Heart right ventricle (tissue), 16 donors: ENCODE results near the gene FOXRED1. TPM values are rescaled to one million over a fixed set of nuclear protein-coding genes. Genes with fewer than 3 reads are reported as not detected.

Experiments used
- ATAC-seq, 8 donors: fragments of 200-7000 bp; cut with Tn5 transposase; one replicate each; pipeline ENCODE4 v1.9.1; 2020; ENCODE audit warnings: mild to moderate bottlenecking in 8 of 8, moderate library complexity in 8 of 8, moderate number of reproducible peaks in 1 of 8
- DNase-seq, 2 donors: peaks; one replicate each; pipeline ENCODE4 v3.0.0-alpha.2; 2020
- H3K27ac ChIP-seq, 10 donors: fragments of 200-600 bp; sonication (generic) in 2 of 10; one replicate each; pipeline versions ENCODE4 v1.5.0 to v1.8.0; 2020 to 2022; ENCODE audit warnings: mild to moderate bottlenecking in 3 of 10
- H3K27me3 ChIP-seq, 7 donors: fragments of 200-600 bp; one replicate each; pipeline ENCODE4 v1.8.0; 2021 to 2022; ENCODE audit warnings: mild to moderate bottlenecking in 2 of 7
- H3K36me3 ChIP-seq, 9 donors: fragments of 200-600 bp; sonication (generic) in 1 of 9; one replicate each; pipeline versions ENCODE4 v1.5.0 to v1.8.0; 2020 to 2022; ENCODE audit warnings: mild to moderate bottlenecking in 2 of 9
- H3K4me1 ChIP-seq, 9 donors: fragments of 200-600 bp; sonication (generic) in 1 of 9; one replicate each; pipeline versions ENCODE4 v1.5.0 to v1.8.0; 2020 to 2022; ENCODE audit warnings: mild to moderate bottlenecking in 4 of 9
- H3K4me3 ChIP-seq, 10 donors: fragments of 200-600 bp; sonication (generic) in 2 of 10; one replicate each; pipeline versions ENCODE4 v1.5.0 to v1.8.0; 2020 to 2022; ENCODE audit warnings: mild to moderate bottlenecking in 7 of 10, moderate library complexity in 2 of 10
- H3K9me3 ChIP-seq, 11 donors: fragments of 200-600 bp in 10 of 11; sonication (generic) in 2 of 11; one replicate each; pipeline versions ENCODE4 v1.5.0 to v1.8.0; 2013 to 2022; ENCODE audit warnings: mild to moderate bottlenecking in 2 of 11, control low read depth in 1 of 11, moderate library complexity in 1 of 11
- CTCF ChIP-seq, 9 donors: fragments of 200-600 bp; sonication (generic) in 2 of 9; IDR thresholded peaks; one replicate each; pipeline versions ENCODE4 v1.5.0 to v1.8.0; 2021 to 2022; ENCODE audit warnings: antibody characterized with exemption in 9 of 9, mild to moderate bottlenecking in 5 of 9, moderate library complexity in 1 of 9
- WGBS, 2 donors: extraction: QIAGEN DNeasy Blood & Tissue Kit; methylation state at CpG; one replicate each; pipeline ENCODE4 v1.1.7; 2013; ENCODE audit warnings: inconsistent platforms in 1 of 2; 5-methylcytosine and 5-hydroxymethylcytosine counted together
- intact Hi-C, 10 donors: fragments of 100-400 bp; cut with DNase I; formaldehyde crosslinking; loops; one replicate each; pipeline versions ENCODE4 v1.11.1 to v1.14.2; 2022
- polyA plus RNA-seq, 2 donors: library from polyadenylated mRNA; stranded (reverse); fragments of 200-250 nt; gene quantifications; one replicate each; pipeline ENCODE4 v1.2.3, GENCODE V29; 2013
- total RNA-seq, 10 donors: library from RNA; stranded (reverse); fragmentation: NEBNext Ultra II Directional in 3 of 10; extraction: Animal tissue kit (Norgen Biotek cat#: 25700) in 3 of 10; gene quantifications; one replicate each; pipeline versions ENCODE4 v1.2.1 to v1.2.4, GENCODE V29; 2021 to 2023
- donor health status: Arrhythmogenic right ventricular cardiomyopathy.
- donor health status: ischemic (EF 13 %, LVEDD 7.1; RV severe dilation, severe dysfunction).
- donor health status: healthy with polysubstance abuse.
- donor health status: DM: no; HTN: yes; CAD: no.
- donor health status: DM: no; HTN: no; CAD: no.
- donor health status: ischemic (EF 25% LVEDD 6.9; RV normal size, moderate dysfunction).
- donor health status: ischemic (EF 25% LVEDD 5.7; RV mildly dilated, moderate dysfunction).
- donor health status: healthy.
- donor health status: DM: yes; HTN: yes; CAD: no.
- donor health status: Ischemic cardiomyopathy.
- donor health status: ischemic (EF 35%, LVEDD 5.7; RV mildly dilated, moderate dysfunction).
- donor health status: nonischemic (EF 11% LVEDD 7.7; RV severe dilation, severe dysfunction).
- donor health status: DM: yes; HTN: yes; CAD: no.
- donor health status: PGD.
- donor health status: ischemic (EF 29% LVEDD 5.4; RV normal size, mild dysfunction).
- donor health status: nonischemic (EF 23%, LVEDD 6.1; RV moderate dilation, normal function).

FOXRED1 gene
- total and polyA plus RNA-seq, 12 donors, result 19.0 to 46.3 (median 32.1) TPM

- peaks cover 0 to 93% (median 20%) of the 10 kb centered on the region in 9 donors for H3K36me3 ChIP-seq
- no peak overlapping the region for H3K4me3 ChIP-seq
- H3K4me1 ChIP-seq, result no peaks in the 10 kb centered on the region
- DNase-seq (no peak), ATAC-seq (peak in 4 of 8 donors; percentile 8 to 52 (median 18))
- WGBS, 2 donors, result 77 to 80% methylated on average over 12 of the region's 12 CpGs
- H3K9me3 ChIP-seq, result no peaks in the 10 kb centered on the region
- no peaks in the 10 kb centered on the region for H3K27me3 ChIP-seq
- H3K27ac ChIP-seq, result no peak overlapping the region
- intact Hi-C loops, result no loop called here
- TF ChIP-seq CTCF (IDR thresholded peaks at IDR 0.05), result no peak
Observed at GRCh38 chr11:126290887-126291286, 21.9 kb downstream of the FOXRED1 start.

GRCh38 chr11:126293726-126294125 is 24.8 kb downstream of the FOXRED1 start:
- H3K9me3 ChIP-seq, result no peaks in the 10 kb centered on the region
- peaks cover 0 to 87% (median 16%) of the 10 kb centered on the region in 9 donors for H3K36me3 ChIP-seq
- no peak overlapping the region for H3K4me3 ChIP-seq
- no peak overlapping the region for H3K27ac ChIP-seq
- WGBS, 2 donors, result 84% methylated on average over 5 of the region's 5 CpGs
- no peak for DNase-seq
- intact Hi-C loops, result no loop called here
- ATAC-seq, result no peak
- no peak for TF ChIP-seq CTCF (IDR thresholded peaks at IDR 0.05)
- no peaks in the 10 kb centered on the region for H3K27me3 ChIP-seq
- H3K4me1 ChIP-seq, result no peaks in the 10 kb centered on the region

GRCh38 chr11:126297004-126297403 is 28.1 kb downstream of the FOXRED1 start:
- TF ChIP-seq CTCF (IDR thresholded peaks at IDR 0.05), result no peak
- Histone ChIP-seq H3K36me3 (peaks cover 0 to 79% (median 10%) of the 10 kb centered on the region in 9 donors), H3K4me3 (no peak overlapping the region), H3K27me3 (no peaks in the 10 kb centered on the region), H3K9me3 (no peaks in the 10 kb centered on the region), H3K4me1 (no peaks in the 10 kb centered on the region), H3K27ac (no peak overlapping the region)
- intact Hi-C loops, result no loop called here
- 63 to 84% methylated on average over 2 of the region's 2 CpGs for WGBS, 2 donors
- ATAC-seq, result no peak
- no peak for DNase-seq

- DNase-seq (peak; percentile 89 to 92), ATAC-seq (peak; percentile 99 to 100 (median 100))
- 1 to 2% methylated on average over 59 to 61 of the region's 61 CpGs for WGBS, 2 donors
- no peaks in the 10 kb centered on the region for H3K27me3 ChIP-seq
- peaks cover 4 to 26% (median 13%) of the 10 kb centered on the region in 9 donors for H3K4me1 ChIP-seq
- peaks cover 0 to 38% (median 0%) of the 10 kb centered on the region in 9 donors for H3K36me3 ChIP-seq
- H3K27ac ChIP-seq, result peak within 1 kb of the TSS; percentile 49 to 95 (median 90)
- peak in 1 of 9 donors; percentile 11 for TF ChIP-seq CTCF (IDR thresholded peaks at IDR 0.05)
- intact Hi-C loops, result loop anchor here in 1 of 10 donors (2.0 kb wide), 1 partner anchor 19 kb away; no protein-coding TSS in a partner anchor
- H3K4me3 ChIP-seq, result peak within 1 kb of the TSS; percentile 53 to 72 (median 62)
- no peaks in the 10 kb centered on the region for H3K9me3 ChIP-seq
Observed at GRCh38 chr11:126303623-126304456, 34.9 kb downstream of the FOXRED1 start, which contains the start of gene DCPS. Gene DCPS, plus strand, starts transcription at chr11:126304060. Its CDS starts 21 bp downstream, at chr11:126304081.
